WTC11 (cell line): ENCODE data around the gene WTAP.

Source experiments
- NR2C2 ChIP-seq: sonication (generic); formaldehyde crosslinking; IDR thresholded peaks from 2 replicates; pipeline ENCODE4 v1.8.0; 2022; ENCODE audit warnings: mild to moderate bottlenecking, missing genetic modification reagents
- ZNF416 ChIP-seq: fragments of 250-450 bp; sonication (Bioruptor Pico); IDR thresholded peaks from 2 replicates; pipeline ENCODE4 v1.9.0; 2021; ENCODE audit warnings: mild to moderate bottlenecking, inconsistent platforms
- TF ChIP-seq, protein P1 (sequence below): fragments of 200-600 bp; IDR thresholded peaks from 2 replicates; pipeline ENCODE4 v1.8.0; 2022; ENCODE audit warnings: antibody characterized with exemption

DNA sequence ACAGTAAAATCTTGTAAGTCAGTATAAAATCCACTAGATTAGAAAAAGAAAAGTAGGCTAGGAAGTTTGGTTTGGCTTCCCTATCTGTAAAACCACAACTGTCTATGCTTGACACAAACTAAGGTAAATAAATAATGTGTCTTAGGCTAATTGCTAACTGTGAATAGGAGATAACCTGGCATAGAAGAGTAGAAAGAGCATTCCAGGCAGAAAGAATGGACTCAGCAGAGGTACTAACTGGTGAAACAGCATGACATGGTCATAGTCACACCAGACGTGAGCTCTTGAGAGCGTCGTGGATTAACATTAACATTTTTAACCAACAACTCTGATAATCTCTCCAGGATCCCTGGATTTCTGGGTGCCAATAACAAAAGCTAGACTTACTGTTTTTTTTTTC is 8.7 kb upstream of the WTAP start:
- TF ChIP-seq, protein P1, sequence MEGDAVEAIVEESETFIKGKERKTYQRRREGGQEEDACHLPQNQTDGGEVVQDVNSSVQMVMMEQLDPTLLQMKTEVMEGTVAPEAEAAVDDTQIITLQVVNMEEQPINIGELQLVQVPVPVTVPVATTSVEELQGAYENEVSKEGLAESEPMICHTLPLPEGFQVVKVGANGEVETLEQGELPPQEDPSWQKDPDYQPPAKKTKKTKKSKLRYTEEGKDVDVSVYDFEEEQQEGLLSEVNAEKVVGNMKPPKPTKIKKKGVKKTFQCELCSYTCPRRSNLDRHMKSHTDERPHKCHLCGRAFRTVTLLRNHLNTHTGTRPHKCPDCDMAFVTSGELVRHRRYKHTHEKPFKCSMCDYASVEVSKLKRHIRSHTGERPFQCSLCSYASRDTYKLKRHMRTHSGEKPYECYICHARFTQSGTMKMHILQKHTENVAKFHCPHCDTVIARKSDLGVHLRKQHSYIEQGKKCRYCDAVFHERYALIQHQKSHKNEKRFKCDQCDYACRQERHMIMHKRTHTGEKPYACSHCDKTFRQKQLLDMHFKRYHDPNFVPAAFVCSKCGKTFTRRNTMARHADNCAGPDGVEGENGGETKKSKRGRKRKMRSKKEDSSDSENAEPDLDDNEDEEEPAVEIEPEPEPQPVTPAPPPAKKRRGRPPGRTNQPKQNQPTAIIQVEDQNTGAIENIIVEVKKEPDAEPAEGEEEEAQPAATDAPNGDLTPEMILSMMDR, result no peak
- TF ChIP-seq NR2C2, result no peak
- no peak for TF ChIP-seq ZNF416 (CRISPR knock-in tag)
